ENCODE data around the gene RAB6A. TPM values are rescaled to one million over a fixed set of nuclear protein-coding genes. Genes with fewer than 3 reads are reported as not detected.
"Not testable (repeated sequence)": the region's sequence is repeated elsewhere in the genome, so short reads cannot be mapped to it uniquely, and the experiment has no call there.

Gene RAB6A
- total and polyA plus RNA-seq, 5 donors: 68.2 to 140 (median 106) TPM

DNA sequence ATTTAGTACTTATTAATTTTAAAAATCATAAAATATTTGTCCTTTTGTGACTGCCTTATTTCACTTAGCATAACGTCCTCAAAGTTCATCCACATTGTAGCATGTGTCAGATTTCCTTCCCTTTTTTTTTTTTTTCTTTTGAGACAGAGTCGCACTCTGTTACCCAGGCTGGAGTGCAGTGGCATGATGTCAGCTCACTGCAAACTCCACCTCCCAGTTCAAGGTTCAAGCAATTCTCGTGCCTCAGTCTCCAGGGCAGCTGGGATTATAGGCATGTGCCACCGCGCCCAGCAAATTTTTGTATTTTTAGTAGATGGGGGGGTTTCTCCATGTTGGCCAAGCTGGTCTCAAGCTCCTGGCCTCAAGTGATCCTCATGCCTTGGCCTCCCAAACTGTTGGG is 10.6 kb downstream of the RAB6A start:
- Histone ChIP-seq H3K4me3 (ENCODE audit: low read length) (no peak overlapping the region), H3K9me3 (ENCODE audit: control insufficient read depth, low read length) (no peaks in the 10 kb centered on the region), H3K4me1 (ENCODE audit: control insufficient read depth, insufficient read depth, low read length) (peaks cover 4% of the 10 kb centered on the region), H3K27me3 (ENCODE audit: control insufficient read depth, insufficient read depth) (no peaks in the 10 kb centered on the region), H3K27ac (ENCODE audit: low read length) (no peak overlapping the region)
- ATAC-seq (peak in 1 of 2 donors; percentile 32), DNase-seq (no peak)
- WGBS: 60% methylated on average over 5 of the region's 5 CpGs
- intact Hi-C loops (cut with DNase I): no loop called here

DNA sequence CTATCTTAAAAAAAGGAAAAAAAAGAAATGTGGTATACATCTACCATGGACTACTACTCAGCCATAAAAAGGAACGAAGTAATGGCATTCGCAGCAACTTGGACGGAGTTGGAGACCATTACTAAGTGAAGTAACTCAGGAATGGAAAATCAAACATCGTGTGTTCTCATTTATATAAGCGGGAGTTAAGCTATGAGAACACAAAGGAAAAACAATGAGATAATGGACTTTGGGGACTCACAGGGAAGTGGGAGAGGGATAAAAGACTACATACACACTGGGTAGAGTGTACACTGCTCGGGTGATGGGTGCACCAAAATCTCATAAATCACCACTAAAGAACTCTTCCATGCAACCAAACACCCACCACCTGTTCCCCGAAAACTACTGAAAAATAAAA is 11.8 kb downstream of the RAB6A start:
- intact Hi-C loops (cut with DNase I): no loop called here
- Histone ChIP-seq H3K9me3 (ENCODE audit: control insufficient read depth, low read length) (no peaks in the 10 kb centered on the region), H3K27ac (ENCODE audit: low read length) (no peak overlapping the region), H3K4me3 (ENCODE audit: low read length) (no peak overlapping the region), H3K27me3 (ENCODE audit: control insufficient read depth, insufficient read depth) (no peaks in the 10 kb centered on the region), H3K4me1 (ENCODE audit: control insufficient read depth, insufficient read depth, low read length) (peaks cover 4% of the 10 kb centered on the region)
- 91% methylated on average over 7 of the region's 7 CpGs for WGBS
- no peak for DNase-seq
- ATAC-seq: no peak

DNA sequence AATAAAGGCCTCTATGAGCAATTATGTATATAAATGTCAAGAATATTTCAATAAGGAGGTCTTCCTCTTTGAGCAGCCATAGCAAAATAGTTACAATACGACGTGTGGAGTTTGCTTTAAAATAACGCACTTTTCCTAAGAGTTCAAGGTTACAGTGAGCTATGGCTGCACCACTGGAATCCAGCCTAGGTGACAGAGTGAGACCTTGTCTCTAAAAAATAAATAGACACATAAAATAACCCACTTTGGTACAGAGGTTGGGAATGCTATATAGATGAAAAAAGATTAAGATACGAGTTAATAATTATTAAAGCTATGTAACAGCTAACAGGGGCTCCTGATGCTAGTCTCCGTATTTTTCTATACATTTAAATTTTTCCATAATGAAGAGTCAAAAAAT is 12.6 kb downstream of the RAB6A start:
- H3K4me3 ChIP-seq (ENCODE audit: low read length): no peak overlapping the region
- peaks cover 4% of the 10 kb centered on the region for H3K4me1 ChIP-seq (ENCODE audit: control insufficient read depth, insufficient read depth, low read length)
- WGBS: 90% methylated on average over 5 of the region's 5 CpGs
- no peak for ATAC-seq
- no peak overlapping the region for H3K27ac ChIP-seq (ENCODE audit: low read length)
- no peaks in the 10 kb centered on the region for H3K9me3 ChIP-seq (ENCODE audit: control insufficient read depth, low read length)
- no peaks in the 10 kb centered on the region for H3K27me3 ChIP-seq (ENCODE audit: control insufficient read depth, insufficient read depth)
- DNase-seq: no peak
- intact Hi-C loops (cut with DNase I): no loop called here

DNA sequence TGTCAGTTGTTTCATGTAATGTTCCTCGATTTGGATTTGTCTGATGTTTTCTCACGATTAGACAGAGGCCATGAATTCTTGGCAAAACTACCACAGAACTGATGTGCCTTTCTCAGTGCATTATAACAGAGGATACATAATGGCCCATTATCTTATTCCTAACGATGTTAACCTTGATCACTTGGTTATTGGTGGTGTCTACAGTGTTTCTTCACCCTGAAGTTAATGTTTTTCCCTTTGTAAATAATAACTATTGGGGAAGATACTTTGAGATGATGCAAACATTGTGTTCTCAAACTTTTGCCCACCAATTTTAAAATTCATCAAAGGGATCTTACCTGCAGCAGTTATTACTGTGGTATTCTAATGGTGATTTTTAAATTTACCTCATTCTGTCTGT is 13.1 kb downstream of the RAB6A start:
- DNase-seq (no peak), ATAC-seq (no peak)
- 39% methylated on average over 3 of the region's 3 CpGs for WGBS
- H3K27ac ChIP-seq (ENCODE audit: low read length): no peak overlapping the region
- intact Hi-C loops (cut with DNase I): no loop called here
- H3K27me3 ChIP-seq (ENCODE audit: control insufficient read depth, insufficient read depth): no peaks in the 10 kb centered on the region
- no peaks in the 10 kb centered on the region for H3K9me3 ChIP-seq (ENCODE audit: control insufficient read depth, low read length)
- no peak overlapping the region for H3K4me3 ChIP-seq (ENCODE audit: low read length)
- peaks cover 3% of the 10 kb centered on the region for H3K4me1 ChIP-seq (ENCODE audit: control insufficient read depth, insufficient read depth, low read length)

DNA sequence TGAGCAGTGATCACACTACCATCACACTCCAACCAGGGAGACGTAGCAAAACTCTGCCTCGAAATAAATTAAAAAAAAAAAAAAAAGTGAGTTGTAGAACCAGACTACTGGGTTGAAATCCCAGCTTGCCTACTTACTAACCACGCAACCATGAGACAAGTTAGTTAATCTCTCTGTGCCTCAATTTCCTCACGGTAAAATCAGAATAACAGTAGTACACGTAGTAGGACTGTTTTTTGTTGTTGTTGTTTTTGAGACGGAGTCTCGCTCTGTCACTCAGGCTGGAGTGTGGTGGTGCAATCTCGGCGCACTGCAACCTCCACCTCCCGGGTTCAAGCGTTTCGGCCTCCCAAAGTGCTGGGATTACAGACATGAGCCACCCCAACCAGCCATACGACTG is 14.2 kb downstream of the RAB6A start:
- H3K4me1 ChIP-seq (ENCODE audit: control insufficient read depth, insufficient read depth, low read length): peaks cover 3% of the 10 kb centered on the region
- ATAC-seq (no peak), DNase-seq (no peak)
- 96% methylated on average over 13 of the region's 13 CpGs for WGBS
- no peaks in the 10 kb centered on the region for H3K27me3 ChIP-seq (ENCODE audit: control insufficient read depth, insufficient read depth)
- H3K9me3 ChIP-seq (ENCODE audit: control insufficient read depth, low read length): no peaks in the 10 kb centered on the region
- H3K4me3 ChIP-seq (ENCODE audit: low read length): no peak overlapping the region
- intact Hi-C loops (cut with DNase I): no loop called here
- no peak overlapping the region for H3K27ac ChIP-seq (ENCODE audit: low read length)

DNA sequence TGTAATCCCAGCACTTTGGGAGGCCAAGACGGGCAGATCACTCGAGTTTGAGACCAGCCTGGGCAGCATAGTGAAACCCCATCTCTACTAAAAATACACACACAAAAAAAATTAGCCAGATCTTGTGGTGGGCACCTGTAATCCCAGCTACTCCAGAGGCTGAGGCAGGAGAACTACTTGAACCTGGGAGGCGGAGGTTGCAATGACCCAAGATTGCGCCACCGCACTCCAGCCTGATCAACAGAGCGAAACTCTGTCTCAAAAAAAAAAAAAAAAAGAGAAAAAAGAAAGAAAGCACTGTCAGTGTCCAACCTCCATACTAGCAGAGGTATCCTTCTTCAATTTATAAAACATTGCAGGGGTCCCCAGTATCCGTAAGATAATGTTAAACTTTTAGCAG is 17.8 kb downstream of the RAB6A start:
- 93% methylated on average over 7 of the region's 7 CpGs for WGBS
- no peaks in the 10 kb centered on the region for H3K27me3 ChIP-seq (ENCODE audit: control insufficient read depth, insufficient read depth)
- no peaks in the 10 kb centered on the region for H3K9me3 ChIP-seq (ENCODE audit: control insufficient read depth, low read length)
- DNase-seq (no peak), ATAC-seq (no peak)
- peaks cover 2% of the 10 kb centered on the region for H3K4me1 ChIP-seq (ENCODE audit: control insufficient read depth, insufficient read depth, low read length)
- no peak overlapping the region for H3K27ac ChIP-seq (ENCODE audit: low read length)
- H3K4me3 ChIP-seq (ENCODE audit: low read length): no peak overlapping the region
- intact Hi-C loops (cut with DNase I): no loop called here

DNA sequence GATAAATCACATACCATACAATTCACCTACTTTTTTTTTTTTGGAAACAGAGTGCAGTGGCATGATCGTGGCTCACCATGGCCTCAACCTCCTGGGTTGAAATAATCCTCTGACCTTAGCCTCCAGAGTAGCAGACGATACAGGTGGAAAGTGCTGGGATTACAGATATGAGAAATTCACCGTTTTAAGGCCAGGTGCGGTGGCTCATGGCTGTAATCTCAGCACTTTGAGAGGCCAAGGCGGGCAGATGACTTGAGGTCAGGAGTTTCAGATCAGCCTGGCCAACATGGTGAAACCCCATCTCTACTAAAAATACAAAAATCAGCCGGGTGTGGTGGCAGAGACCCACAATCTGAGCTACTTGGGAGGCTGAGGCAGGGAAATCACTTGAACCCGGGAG is 24.9 kb downstream of the RAB6A start:
- H3K27ac ChIP-seq (ENCODE audit: low read length); DNase-seq; intact Hi-C loops (cut with DNase I); H3K27me3 ChIP-seq (ENCODE audit: control insufficient read depth, insufficient read depth); H3K4me1 ChIP-seq (ENCODE audit: control insufficient read depth, insufficient read depth, low read length); H3K9me3 ChIP-seq (ENCODE audit: control insufficient read depth, low read length); ATAC-seq; H3K4me3 ChIP-seq (ENCODE audit: low read length): not testable (repeated sequence)
- 78% methylated on average over 7 of the region's 7 CpGs for WGBS

DNA sequence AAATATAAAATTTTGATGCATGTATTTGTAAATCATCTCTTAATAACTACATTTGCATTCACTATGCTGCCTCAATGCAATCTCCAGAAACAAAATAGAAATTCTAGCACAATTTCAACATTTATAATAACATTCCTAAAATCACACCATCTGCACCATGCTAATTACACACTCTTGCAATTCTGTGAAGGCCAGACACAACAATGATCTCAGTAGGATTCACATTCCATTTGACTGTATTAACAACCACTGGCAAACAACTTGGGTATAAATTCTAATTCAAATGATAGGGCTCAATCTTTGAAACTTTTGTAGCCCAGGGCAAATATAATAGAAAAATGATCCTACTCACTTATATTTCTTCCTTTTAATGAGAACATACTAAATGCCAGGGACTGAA is 25.9 kb downstream of the RAB6A start:
- H3K27ac ChIP-seq (ENCODE audit: low read length): no peak overlapping the region
- H3K9me3 ChIP-seq (ENCODE audit: control insufficient read depth, low read length): no peaks in the 10 kb centered on the region
- ATAC-seq: no peak
- no peak overlapping the region for H3K4me3 ChIP-seq (ENCODE audit: low read length)
- no peak for DNase-seq
- intact Hi-C loops (cut with DNase I): no loop called here
- peaks cover 2% of the 10 kb centered on the region for H3K4me1 ChIP-seq (ENCODE audit: control insufficient read depth, insufficient read depth, low read length)
- no peaks in the 10 kb centered on the region for H3K27me3 ChIP-seq (ENCODE audit: control insufficient read depth, insufficient read depth)

DNA sequence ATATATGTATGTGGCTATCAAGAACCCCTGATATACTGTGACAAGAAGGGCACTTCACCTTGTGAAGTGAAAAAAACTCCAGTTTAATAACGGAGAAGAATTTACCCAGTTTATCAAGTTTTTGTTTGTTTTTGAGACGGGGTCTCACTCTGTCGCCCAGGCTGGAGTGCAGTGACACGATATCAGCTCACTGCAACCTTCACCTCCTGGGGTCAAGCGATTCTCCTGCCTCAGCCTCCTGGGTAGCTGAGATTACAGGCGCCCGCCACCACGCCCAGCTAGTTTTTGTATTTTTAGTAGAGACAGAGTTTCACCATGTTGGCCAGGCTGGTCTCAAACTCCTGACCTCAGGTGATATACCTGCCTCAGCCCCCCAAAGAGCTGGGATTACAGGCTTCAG is 26.9 kb downstream of the RAB6A start:
- H3K27me3 ChIP-seq (ENCODE audit: control insufficient read depth, insufficient read depth); H3K4me1 ChIP-seq (ENCODE audit: control insufficient read depth, insufficient read depth, low read length); intact Hi-C loops (cut with DNase I); DNase-seq; ATAC-seq; H3K9me3 ChIP-seq (ENCODE audit: control insufficient read depth, low read length); H3K4me3 ChIP-seq (ENCODE audit: low read length); H3K27ac ChIP-seq (ENCODE audit: low read length): not testable (repeated sequence)
- WGBS: 91% methylated on average over 8 of the region's 8 CpGs

DNA sequence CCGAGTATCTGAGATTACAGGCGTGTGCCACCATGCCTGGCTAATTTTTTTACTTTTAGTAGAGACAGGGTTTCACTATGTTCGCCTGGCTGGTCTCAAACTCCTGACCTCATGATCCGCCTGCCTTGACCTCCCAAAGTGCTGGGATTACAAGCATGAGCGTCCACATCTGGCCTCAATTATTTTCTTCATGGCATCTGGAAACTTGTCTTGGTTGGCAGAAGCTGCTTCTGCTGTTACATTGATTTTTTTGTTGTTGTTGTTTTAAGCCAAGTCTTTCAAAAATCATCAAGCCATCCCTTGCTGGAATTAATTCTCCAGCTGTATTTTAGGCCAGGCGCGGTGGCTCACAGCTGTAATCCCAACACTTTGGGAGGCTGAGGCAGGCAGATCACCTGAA is 27.9 kb downstream of the RAB6A start:
- H3K9me3 ChIP-seq (ENCODE audit: control insufficient read depth, low read length); DNase-seq; H3K4me1 ChIP-seq (ENCODE audit: control insufficient read depth, insufficient read depth, low read length); ATAC-seq; intact Hi-C loops (cut with DNase I); H3K27ac ChIP-seq (ENCODE audit: low read length); H3K27me3 ChIP-seq (ENCODE audit: control insufficient read depth, insufficient read depth); H3K4me3 ChIP-seq (ENCODE audit: low read length): not testable (repeated sequence)
- WGBS: 84% methylated on average over 7 of the region's 7 CpGs

DNA sequence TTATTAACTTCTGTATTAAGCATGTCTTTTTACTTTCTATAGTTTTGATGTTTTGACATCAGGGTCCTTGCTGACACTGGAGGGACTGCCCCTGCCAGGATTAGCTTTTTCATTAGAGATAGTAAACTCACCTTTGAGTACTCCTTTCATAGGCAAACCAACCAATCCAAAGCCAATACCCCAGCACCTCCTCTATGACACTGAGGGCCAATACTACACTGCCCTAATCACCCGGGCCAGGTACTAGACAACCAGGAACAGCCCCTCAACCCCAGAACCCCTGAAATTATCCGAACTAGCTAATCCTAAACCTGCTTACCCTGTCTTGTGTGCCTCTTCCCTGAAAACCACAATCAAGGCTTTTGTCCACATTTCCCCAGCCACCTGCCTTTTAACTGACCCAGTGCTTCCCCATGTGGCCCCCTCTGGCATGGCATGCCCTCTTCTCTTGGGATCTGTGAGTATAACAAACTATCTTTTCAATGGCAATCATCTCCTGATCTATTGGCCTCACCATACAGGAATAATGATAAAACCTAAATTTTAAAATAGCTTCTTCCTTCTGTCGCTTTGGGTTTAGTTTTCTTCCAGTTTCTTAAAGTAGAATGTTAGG is 31.2 kb downstream of the RAB6A start:
- H3K27me3 ChIP-seq (ENCODE audit: control insufficient read depth, insufficient read depth): no peaks in the 10 kb centered on the region
- 95% methylated on average over 3 of the region's 3 CpGs for WGBS
- H3K9me3 ChIP-seq (ENCODE audit: control insufficient read depth, low read length): no peaks in the 10 kb centered on the region
- H3K27ac ChIP-seq (ENCODE audit: low read length): no peak overlapping the region
- DNase-seq (no peak), ATAC-seq (no peak)
- H3K4me1 ChIP-seq (ENCODE audit: control insufficient read depth, insufficient read depth, low read length): no peaks in the 10 kb centered on the region
- intact Hi-C loops (cut with DNase I): no loop called here
- H3K4me3 ChIP-seq (ENCODE audit: low read length): no peak overlapping the region

DNA sequence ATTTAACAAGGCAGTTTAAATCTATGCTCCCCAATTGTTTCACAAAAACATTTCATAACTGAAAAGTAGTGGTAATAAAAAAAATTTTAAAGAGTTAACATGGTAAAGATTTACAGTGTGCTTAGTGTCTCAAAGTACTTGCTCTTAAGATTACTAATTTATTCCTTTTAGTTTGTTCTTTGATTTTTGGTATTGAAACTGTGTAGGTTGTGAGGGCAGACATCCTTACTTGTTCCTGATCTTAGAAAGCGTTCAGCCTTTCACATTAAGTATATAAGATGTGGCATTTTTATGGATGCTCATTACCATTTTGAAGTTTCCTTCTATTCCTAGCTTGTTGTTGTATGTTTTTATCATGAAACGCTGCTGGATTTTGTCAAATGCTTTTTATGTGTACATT is 32.9 kb downstream of the RAB6A start:
- WGBS: 87% methylated on average over 2 of the region's 2 CpGs
- Histone ChIP-seq H3K27me3 (ENCODE audit: control insufficient read depth, insufficient read depth) (no peaks in the 10 kb centered on the region), H3K4me1 (ENCODE audit: control insufficient read depth, insufficient read depth, low read length) (no peaks in the 10 kb centered on the region), H3K9me3 (ENCODE audit: control insufficient read depth, low read length) (no peaks in the 10 kb centered on the region), H3K4me3 (ENCODE audit: low read length) (no peak overlapping the region), H3K27ac (ENCODE audit: low read length) (no peak overlapping the region)
- ATAC-seq: no peak
- DNase-seq: no peak
- intact Hi-C loops (cut with DNase I): no loop called here

Data from right cardiac atrium (tissue), 5 donors.